ENCODE data around the gene ARHGAP24. TPM values are rescaled to one million over a fixed set of nuclear protein-coding genes. Genes with fewer than 3 reads are reported as not detected.
"Not testable (repeated sequence)": the region's sequence is repeated elsewhere in the genome, so short reads cannot be mapped to it uniquely, and the experiment has no call there.

The ARHGAP24 gene
- total and polyA plus RNA-seq, 12 donors: 6.7 to 35.5 (median 23.9) TPM

- intact Hi-C loops (cut with DNase I): loop anchor here in 2 of 10 donors (10.0 kb wide), 1 partner anchor 94 kb away; no protein-coding TSS in a partner anchor
- H3K9me3 ChIP-seq: no peaks in the 10 kb centered on the region
Observed at GRCh38 chr4:85650908-85651307, 176.0 kb downstream of the ARHGAP24 start.

GRCh38 chr4:85656759-85657505 is 182.0 kb downstream of the ARHGAP24 start:
- no peaks in the 10 kb centered on the region for H3K27me3 ChIP-seq
- H3K27ac ChIP-seq: peak overlapping the region in 6 of 10 donors; percentile 9 to 71 (median 24)
- H3K9me3 ChIP-seq: peaks cover 0 to 1% (median 0%) of the 10 kb centered on the region in 11 donors
- H3K4me3 ChIP-seq: no peak overlapping the region
- DNase-seq: no peak
- ATAC-seq: no peak
- TF ChIP-seq CTCF (IDR thresholded peaks at IDR 0.05): no peak
- 82 to 88% methylated on average over 2 of the region's 2 CpGs for WGBS, 2 donors
- peaks cover 0 to 37% (median 0%) of the 10 kb centered on the region in 9 donors for H3K4me1 ChIP-seq
- intact Hi-C loops (cut with DNase I): loop anchor here in 2 of 10 donors (10.0 kb wide), 1 partner anchor 88 kb away; no protein-coding TSS in a partner anchor
- no peaks in the 10 kb centered on the region for H3K36me3 ChIP-seq

More at GRCh38 chr4:85650908-85651307, 176.0 kb downstream of the ARHGAP24 start:
- TF ChIP-seq CTCF (IDR thresholded peaks at IDR 0.05): no peak
- ATAC-seq (no peak), DNase-seq (no peak)
- Histone ChIP-seq H3K4me3 (no peak overlapping the region), H3K4me1 (peaks cover 0 to 4% (median 0%) of the 10 kb centered on the region in 9 donors), H3K27me3 (no peaks in the 10 kb centered on the region), H3K27ac (no peak overlapping the region), H3K36me3 (no peaks in the 10 kb centered on the region)
- 88 to 97% methylated on average over 4 of the region's 4 CpGs for WGBS, 2 donors

GRCh38 chr4:85658766-85659439 is 184.0 kb downstream of the ARHGAP24 start:
- TF ChIP-seq CTCF (IDR thresholded peaks at IDR 0.05): peak in 3 of 9 donors; percentile 29 to 36 (median 34)
- no peak for DNase-seq
- Histone ChIP-seq H3K9me3 (peaks cover 0 to 5% (median 0%) of the 10 kb centered on the region in 11 donors), H3K27ac (peak overlapping the region in 5 of 10 donors; percentile 4 to 39 (median 32)), H3K27me3 (no peaks in the 10 kb centered on the region), H3K4me3 (no peak overlapping the region), H3K36me3 (no peaks in the 10 kb centered on the region), H3K4me1 (peaks cover 0 to 37% (median 0%) of the 10 kb centered on the region in 9 donors)
- intact Hi-C loops (cut with DNase I): loop anchor here in 2 of 10 donors (10.0 kb wide), 1 partner anchor 86 kb away; no protein-coding TSS in a partner anchor
- WGBS, 2 donors: 50 to 68% methylated on average over 6 of the region's 6 CpGs
- peak in 5 of 8 donors; percentile 38 to 70 (median 59) for ATAC-seq

- Histone ChIP-seq H3K27ac (peak overlapping the region in 2 of 10 donors; percentile 4 to 37), H3K4me3 (no peak overlapping the region), H3K27me3 (no peaks in the 10 kb centered on the region), H3K9me3 (peaks cover 0 to 5% (median 0%) of the 10 kb centered on the region in 11 donors), H3K4me1 (peaks cover 0 to 37% (median 0%) of the 10 kb centered on the region in 9 donors), H3K36me3 (no peaks in the 10 kb centered on the region)
- DNase-seq: no peak
- ATAC-seq: peak in 2 of 8 donors; percentile 17 to 51
- intact Hi-C loops (cut with DNase I): loop anchor here in 2 of 10 donors (10.0 kb wide), 1 partner anchor 85 kb away; no protein-coding TSS in a partner anchor
- TF ChIP-seq CTCF (IDR thresholded peaks at IDR 0.05): no peak
- WGBS, 2 donors: 41 to 65% methylated on average over 3 of the region's 3 CpGs
Observed at GRCh38 chr4:85659610-85660218, 184.8 kb downstream of the ARHGAP24 start.

GRCh38 chr4:85666625-85667024 is 191.7 kb downstream of the ARHGAP24 start:
- intact Hi-C loops (cut with DNase I); H3K4me3 ChIP-seq; ATAC-seq; H3K27me3 ChIP-seq; H3K36me3 ChIP-seq; H3K27ac ChIP-seq; DNase-seq: not testable (repeated sequence)
- WGBS, 2 donors: 92 to 96% methylated on average over 8 of the region's 8 CpGs
- H3K9me3 ChIP-seq: peaks cover 0 to 21% (median 0%) of the 10 kb centered on the region in 11 donors
- peaks cover 0 to 24% (median 0%) of the 10 kb centered on the region in 9 donors for H3K4me1 ChIP-seq
